C1 segment of cervical spinal cord (tissue), 14 donors: Measurements from ENCODE around the gene CABLES2.
A peak's percentile ranks its signal among the peaks of the same experiment; 100 is the strongest.

Experiments
- DNase-seq, 14 donors: peaks; one replicate each; lab custom pipeline; 2025; lab: John Stamatoyannopoulos, UW

The CABLES2 gene

GRCh38 chr20:62372042-62372993 is 34.8 kb downstream of the CABLES2 start:
- no peak for DNase-seq

GRCh38 chr20:62371588-62372041 is 35.5 kb downstream of the CABLES2 start:
- no peak for DNase-seq

GRCh38 chr20:62370807-62371587 is 36.1 kb downstream of the CABLES2 start:
- no peak for DNase-seq

- no peak for DNase-seq
These were observed 36.8 kb downstream of the CABLES2 start for GRCh38 chr20:62370115-62370806.

GRCh38 chr20:62369815-62370114 is 37.3 kb downstream of the CABLES2 start:
- no peak for DNase-seq

GRCh38 chr20:62368976-62369814 is 37.9 kb downstream of the CABLES2 start:
- DNase-seq, result peak in 4 of 14 donors; percentile 26 to 77 (median 54)

- DNase-seq, result no peak
These were observed 38.6 kb downstream of the CABLES2 start for GRCh38 chr20:62368392-62368975.

- peak in 2 of 14 donors; percentile 26 to 55 for DNase-seq
These were observed 39.3 kb downstream of the CABLES2 start for GRCh38 chr20:62367633-62368391.

- DNase-seq, result peak in 2 of 14 donors; percentile 27 to 46
These were observed 39.9 kb downstream of the CABLES2 start, which contains the start of gene LAMA5 for GRCh38 chr20:62367136-62367632. Gene LAMA5 (minus strand): TSS chr20:62367312. CDS start chr20:62367245, 67 bp downstream.

- DNase-seq, result no peak
These were observed 40.5 kb downstream of the CABLES2 start for GRCh38 chr20:62366370-62367135.

GRCh38 chr20:62365814-62366369 is 41.2 kb downstream of the CABLES2 start:
- DNase-seq, result peak in 1 of 14 donors; percentile 27

GRCh38 chr20:62364911-62365736 is 42.0 kb downstream of the CABLES2 start:
- peak in 1 of 14 donors; percentile 36 for DNase-seq

- no peak for DNase-seq
These were observed 42.9 kb downstream of the CABLES2 start for GRCh38 chr20:62363920-62364851.

GRCh38 chr20:62362991-62363919 is 43.8 kb downstream of the CABLES2 start:
- DNase-seq, result peak in 1 of 14 donors; percentile 58

- DNase-seq, result no peak
These were observed 44.5 kb downstream of the CABLES2 start for GRCh38 chr20:62362590-62362940.
